ENCODE results near the gene COL15A1. TPM values are rescaled to one million over a fixed set of nuclear protein-coding genes. Genes with fewer than 3 reads are reported as not detected.

COL15A1 gene
- total and polyA plus RNA-seq, 2 of the 13 experiments (the other 11 are each of a cell fraction or from before 2014, with no cell fraction given) = not detected

DNA sequence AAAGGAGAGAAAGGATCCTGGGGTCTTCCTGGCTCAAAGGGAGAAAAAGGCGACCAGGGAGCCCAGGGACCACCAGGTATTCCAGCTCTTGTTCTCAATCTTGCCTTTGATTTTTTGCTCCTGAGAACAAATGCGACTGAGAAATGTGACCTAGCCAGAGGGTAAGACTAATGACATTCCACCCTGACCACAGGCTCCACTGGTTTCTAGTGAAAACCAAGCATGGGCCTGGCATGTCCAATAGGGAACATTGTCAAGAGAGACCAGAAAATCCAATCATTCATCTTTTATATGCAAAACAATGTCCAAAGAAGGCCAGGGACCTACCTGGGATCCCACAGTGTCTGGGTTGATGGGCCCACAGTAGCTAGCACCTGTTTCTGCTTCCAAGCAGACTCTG is 110.9 kb downstream of the COL15A1 start:
- ChIA-PET POLR2A (no interaction called here), CTCF (ENCODE audit: low intra/inter-chr PET ratio, low total read pairs) (no interaction called here)
- Histone ChIP-seq H3K9me3 (ENCODE audit: low read length) (no peaks in the 10 kb centered on the region), H2AFZ (ENCODE audit: low read length) (no peak overlapping the region), H3K36me3 (replicated peaks in 1 of 2; ENCODE audit: control insufficient read depth in 1 of 2, insufficient read depth in 2 of 2, low read length in 2 of 2) (no peaks in the 10 kb centered on the region), H3K27ac (ENCODE audit: extremely low read length, insufficient read depth, low read length) (no peak overlapping the region), H3K27me3 (ENCODE audit: control insufficient read depth in 1 of 2, insufficient read depth in 2 of 2, low read length in 2 of 2) (peaks cover 0 to 6% of the 10 kb centered on the region in 2 experiments; a peak in 2 of 5 replicates), H4K20me1 (ENCODE audit: insufficient read depth, low read length) (no peaks in the 10 kb centered on the region), H3K79me2 (ENCODE audit: insufficient read depth, low read length) (no peaks in the 10 kb centered on the region), H3K4me1 (ENCODE audit: insufficient read depth, low read length) (no peaks in the 10 kb centered on the region; the same call in 1 of the 2 replicates), H3K4me2 (ENCODE audit: low read depth, low read length) (no peak overlapping the region), H3K4me3 (replicated peaks in 1 of 3; ENCODE audit: insufficient read depth in 1 of 3, low read depth in 2 of 3, low read length in 3 of 3) (no peak overlapping the region), H3K9ac (ENCODE audit: insufficient read depth, low read depth, low read length) (no peak overlapping the region)
- DNase-seq (ENCODE audit: low spot score) (no peak), FAIRE-seq (no peak), ATAC-seq (no peak)
- in situ Hi-C loops (cut with HindIII; ENCODE audit: extremely low pct_ligation_motif_present, low pct_unique_long_range_greater_than_20kb) = no loop called here
- intact Hi-C loops (cut with micrococcal nuclease; ENCODE audit: unreplicated experiment) = no loop called here
- TF ChIP-seq MED13 (CRISPR knock-in tag; IDR thresholded peaks at IDR 0.05) = no peak
- TF ChIP-seq, protein P1, sequence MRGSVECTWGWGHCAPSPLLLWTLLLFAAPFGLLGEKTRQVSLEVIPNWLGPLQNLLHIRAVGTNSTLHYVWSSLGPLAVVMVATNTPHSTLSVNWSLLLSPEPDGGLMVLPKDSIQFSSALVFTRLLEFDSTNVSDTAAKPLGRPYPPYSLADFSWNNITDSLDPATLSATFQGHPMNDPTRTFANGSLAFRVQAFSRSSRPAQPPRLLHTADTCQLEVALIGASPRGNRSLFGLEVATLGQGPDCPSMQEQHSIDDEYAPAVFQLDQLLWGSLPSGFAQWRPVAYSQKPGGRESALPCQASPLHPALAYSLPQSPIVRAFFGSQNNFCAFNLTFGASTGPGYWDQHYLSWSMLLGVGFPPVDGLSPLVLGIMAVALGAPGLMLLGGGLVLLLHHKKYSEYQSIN (CRISPR knock-in tag; IDR thresholded peaks at IDR 0.05; ENCODE audit: borderline replicate concordance) = no peak
- TF ChIP-seq PCBP2 (optimal IDR thresholded peaks at IDR 0.05; ENCODE audit: low read depth, low read length, poor library complexity, severe bottlenecking) = no peak
- no peak for TF ChIP-seq ZSCAN30 (CRISPR knock-in tag; IDR thresholded peaks at IDR 0.05)
- no peak for TF ChIP-seq ZNF569 (CRISPR knock-in tag; IDR thresholded peaks at IDR 0.05; ENCODE audit: borderline replicate concordance)
- BruUV-seq (replicated peaks) = no TSS peak
- 25% methylated on average over 2 of the region's 2 CpGs for WGBS (ENCODE audit: low lambda C conversion rate)

DNA sequence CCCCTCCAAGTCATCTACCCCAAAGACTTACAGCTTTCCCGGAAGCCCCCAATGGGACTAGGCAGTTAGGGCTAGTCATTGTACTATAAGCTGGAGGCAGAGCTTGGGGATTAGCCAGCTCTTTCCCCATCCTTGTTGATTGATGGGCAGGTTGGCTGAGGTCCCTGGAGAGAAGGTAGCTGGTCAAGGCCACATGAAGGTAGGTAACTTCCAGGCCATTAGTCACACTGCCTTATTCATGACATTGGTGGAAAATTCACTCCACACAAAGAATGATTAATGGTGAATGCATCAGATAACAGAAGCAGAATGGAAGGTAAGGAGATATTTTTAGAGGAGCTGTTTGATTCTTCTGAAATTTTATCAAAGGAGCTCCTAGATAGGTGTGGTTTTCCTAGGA is 111.7 kb downstream of the COL15A1 start:
- Histone ChIP-seq H3K79me2 (ENCODE audit: insufficient read depth, low read length) (no peaks in the 10 kb centered on the region), H3K27ac (ENCODE audit: extremely low read length, insufficient read depth, low read length) (no peak overlapping the region), H3K4me3 (replicated peaks in 1 of 3; ENCODE audit: insufficient read depth in 1 of 3, low read depth in 2 of 3, low read length in 3 of 3) (no peak overlapping the region), H3K9me3 (ENCODE audit: low read length) (no peaks in the 10 kb centered on the region), H3K9ac (ENCODE audit: insufficient read depth, low read depth, low read length) (no peak overlapping the region), H3K4me2 (ENCODE audit: low read depth, low read length) (no peak overlapping the region), H3K27me3 (ENCODE audit: control insufficient read depth in 1 of 2, insufficient read depth in 2 of 2, low read length in 2 of 2) (peaks cover 0 to 6% of the 10 kb centered on the region in 2 experiments; a peak in 2 of 5 replicates), H3K4me1 (ENCODE audit: insufficient read depth, low read length) (no peaks in the 10 kb centered on the region; the same call in 1 of the 2 replicates), H2AFZ (ENCODE audit: low read length) (no peak overlapping the region), H4K20me1 (ENCODE audit: insufficient read depth, low read length) (no peaks in the 10 kb centered on the region), H3K36me3 (replicated peaks in 1 of 2; ENCODE audit: control insufficient read depth in 1 of 2, insufficient read depth in 2 of 2, low read length in 2 of 2) (no peaks in the 10 kb centered on the region)
- BruUV-seq (replicated peaks) = no TSS peak
- DNase-seq (ENCODE audit: low spot score) (peak; percentile 19), FAIRE-seq (no peak), ATAC-seq (no peak)
- intact Hi-C loops (cut with micrococcal nuclease; ENCODE audit: unreplicated experiment) (no loop called here), in situ Hi-C loops (cut with HindIII; ENCODE audit: extremely low pct_ligation_motif_present, low pct_unique_long_range_greater_than_20kb) (no loop called here)
- TF ChIP-seq MAFK (conservative IDR thresholded peaks at IDR 0.05 in 1 of 2, IDR thresholded peaks at IDR 0.05 in 1 of 2; ENCODE audit: low read length in 2 of 2) = no peak
- no peak for TF ChIP-seq ZNF160 (CRISPR knock-in tag; IDR thresholded peaks at IDR 0.05)
- TF ChIP-seq, protein P2, sequence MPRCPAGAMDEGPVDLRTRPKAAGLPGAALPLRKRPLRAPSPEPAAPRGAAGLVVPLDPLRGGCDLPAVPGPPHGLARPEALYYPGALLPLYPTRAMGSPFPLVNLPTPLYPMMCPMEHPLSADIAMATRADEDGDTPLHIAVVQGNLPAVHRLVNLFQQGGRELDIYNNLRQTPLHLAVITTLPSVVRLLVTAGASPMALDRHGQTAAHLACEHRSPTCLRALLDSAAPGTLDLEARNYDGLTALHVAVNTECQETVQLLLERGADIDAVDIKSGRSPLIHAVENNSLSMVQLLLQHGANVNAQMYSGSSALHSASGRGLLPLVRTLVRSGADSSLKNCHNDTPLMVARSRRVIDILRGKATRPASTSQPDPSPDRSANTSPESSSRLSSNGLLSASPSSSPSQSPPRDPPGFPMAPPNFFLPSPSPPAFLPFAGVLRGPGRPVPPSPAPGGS (CRISPR knock-in tag; IDR thresholded peaks at IDR 0.05) = no peak
- no peak for TF ChIP-seq MED8 (CRISPR knock-in tag; IDR thresholded peaks at IDR 0.05; ENCODE audit: insufficient replicate concordance)
- TF ChIP-seq, protein P3, sequence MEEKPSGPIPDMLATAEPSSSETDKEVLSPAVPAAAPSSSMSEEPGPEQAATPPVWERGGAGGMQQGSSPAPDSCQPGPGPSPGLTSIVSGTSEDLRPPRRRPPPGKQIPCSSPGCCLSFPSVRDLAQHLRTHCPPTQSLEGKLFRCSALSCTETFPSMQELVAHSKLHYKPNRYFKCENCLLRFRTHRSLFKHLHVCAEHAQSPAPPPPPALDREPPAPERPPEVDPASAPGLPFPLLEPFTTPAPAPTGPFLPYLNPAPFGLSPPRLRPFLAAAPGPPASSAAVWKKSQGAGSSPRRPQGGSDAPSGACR (CRISPR knock-in tag; IDR thresholded peaks at IDR 0.05) = no peak
- 0% methylated on average over 1 of the region's 1 CpG for WGBS (ENCODE audit: low lambda C conversion rate)
- ChIA-PET POLR2A (no interaction called here), CTCF (ENCODE audit: low intra/inter-chr PET ratio, low total read pairs) (no interaction called here)
